GM19023 (cell line): Measurements from ENCODE around the gene POLD3.

Experiments
- ATAC-seq: cut with Tn5 transposase; IDR thresholded peaks from one replicate; pipeline ENCODE4 v1.9.1; 2021; ENCODE audit warnings: mild to moderate bottlenecking, moderate library complexity; ENCODE audit not compliant: unreplicated experiment

The POLD3 gene

GRCh38 chr11:74592441-74593362, at the start of gene POLD3:
Gene POLD3, plus strand, starts transcription at chr11:74592582. Its CDS starts 77 bp downstream, at chr11:74592659.
- peak; percentile 92 for ATAC-seq

GRCh38 chr11:74543991-74544390, 48.4 kb upstream of the POLD3 start:
- no peak for ATAC-seq

GRCh38 chr11:74546752-74547151, 45.6 kb upstream of the POLD3 start:
- ATAC-seq: no peak

GRCh38 chr11:74550991-74551753, 41.2 kb upstream of the POLD3 start:
- no peak for ATAC-seq

- ATAC-seq: no peak
Measured at GRCh38 chr11:74551754-74552145, 40.6 kb upstream of the POLD3 start.

- ATAC-seq: no peak
Measured at GRCh38 chr11:74557526-74557925, 34.9 kb upstream of the POLD3 start.

- ATAC-seq: no peak
Measured at GRCh38 chr11:74559110-74559933, 33.1 kb upstream of the POLD3 start.

- ATAC-seq: no peak
Measured at GRCh38 chr11:74559934-74560309, 32.5 kb upstream of the POLD3 start.

- ATAC-seq: no peak
Measured at GRCh38 chr11:74566146-74566960, 26.0 kb upstream of the POLD3 start.

- no peak for ATAC-seq
Measured at GRCh38 chr11:74568028-74568427, 24.4 kb upstream of the POLD3 start.

- no peak for ATAC-seq
Measured at GRCh38 chr11:74570266-74571061, 21.9 kb upstream of the POLD3 start.

GRCh38 chr11:74571062-74571399, 21.4 kb upstream of the POLD3 start:
- ATAC-seq: no peak

GRCh38 chr11:74572349-74572748, 20.0 kb upstream of the POLD3 start:
- ATAC-seq: no peak

- no peak for ATAC-seq
Measured at GRCh38 chr11:74574563-74574962, 17.8 kb upstream of the POLD3 start.

- no peak for ATAC-seq
Measured at GRCh38 chr11:74575999-74576398, 16.4 kb upstream of the POLD3 start.

GRCh38 chr11:74577181-74577580, 15.2 kb upstream of the POLD3 start:
- no peak for ATAC-seq

- no peak for ATAC-seq
Measured at GRCh38 chr11:74577624-74578396, 14.6 kb upstream of the POLD3 start.

- ATAC-seq: no peak
Measured at GRCh38 chr11:74579577-74580270, 12.7 kb upstream of the POLD3 start.
